Measurements from ENCODE around the gene SLCO2A1. TPM values are rescaled to one million over a fixed set of nuclear protein-coding genes. Genes with fewer than 3 reads are reported as not detected.

The SLCO2A1 gene
- total RNA-seq, 4 donors from 2014 or later = 0.07 to 2.4 (median 1.3) TPM

- TF ChIP-seq POLR2A (IDR thresholded peaks at IDR 0.05) = no peak
- no peak for TF ChIP-seq CTCF (IDR thresholded peaks at IDR 0.05 in 4 of 5, conservative IDR thresholded peaks at IDR 0.05 in 1 of 5)
- Histone ChIP-seq H3K27me3 (no peaks in the 10 kb centered on the region), H3K4me1 (peaks cover 0 to 6% of the 10 kb centered on the region in 2 donors), H3K27ac (no peak overlapping the region), H3K9me3 (no peaks in the 10 kb centered on the region), H3K36me3 (no peaks in the 10 kb centered on the region), H3K4me3 (no peak overlapping the region)
- DNase-seq (no peak), ATAC-seq (no peak)
- intact Hi-C loops (cut with DNase I; ENCODE audit: low total_unique reads) (no loop called here), in situ Hi-C loops (cut with MboI; ENCODE audit: low sequenced_read_pairs in 4 of 4) (no loop called here)
Observed at GRCh38 chr3:134057654-134058110, 28.0 kb upstream of the SLCO2A1 start.

- Histone ChIP-seq H3K27me3 (no peaks in the 10 kb centered on the region), H3K36me3 (no peaks in the 10 kb centered on the region), H3K4me3 (no peak overlapping the region), H3K4me1 (peaks cover 0 to 6% of the 10 kb centered on the region in 2 donors), H3K27ac (no peak overlapping the region), H3K9me3 (no peaks in the 10 kb centered on the region)
- no peak for TF ChIP-seq CTCF (IDR thresholded peaks at IDR 0.05 in 4 of 5, conservative IDR thresholded peaks at IDR 0.05 in 1 of 5)
- TF ChIP-seq POLR2A (IDR thresholded peaks at IDR 0.05) = no peak
- intact Hi-C loops (cut with DNase I; ENCODE audit: low total_unique reads) = no loop called here
- ATAC-seq (no peak), DNase-seq (no peak)
- in situ Hi-C loops (cut with MboI; ENCODE audit: low sequenced_read_pairs in 4 of 4) = no loop called here
Observed at GRCh38 chr3:134057006-134057653, 27.4 kb upstream of the SLCO2A1 start.

GRCh38 chr3:134056464-134056891, 26.8 kb upstream of the SLCO2A1 start:
- ATAC-seq = no peak
- no peak for TF ChIP-seq CTCF (IDR thresholded peaks at IDR 0.05 in 4 of 5, conservative IDR thresholded peaks at IDR 0.05 in 1 of 5)
- no peak for TF ChIP-seq POLR2A (IDR thresholded peaks at IDR 0.05)

GRCh38 chr3:134055661-134056060, 25.9 kb upstream of the SLCO2A1 start:
- no peak for TF ChIP-seq CTCF (IDR thresholded peaks at IDR 0.05 in 4 of 5, conservative IDR thresholded peaks at IDR 0.05 in 1 of 5)
- TF ChIP-seq POLR2A (IDR thresholded peaks at IDR 0.05) = no peak
- no peaks in the 10 kb centered on the region for H3K36me3 ChIP-seq
- no peak for ATAC-seq
- H3K27me3 ChIP-seq = no peaks in the 10 kb centered on the region
- H3K4me1 ChIP-seq = peaks cover 0 to 3% of the 10 kb centered on the region in 2 donors
- no peak overlapping the region for H3K4me3 ChIP-seq
- no peak for DNase-seq
- in situ Hi-C loops (cut with MboI; ENCODE audit: low sequenced_read_pairs in 4 of 4) = no loop called here
- H3K9me3 ChIP-seq = no peaks in the 10 kb centered on the region
- intact Hi-C loops (cut with DNase I; ENCODE audit: low total_unique reads) = no loop called here
- no peak overlapping the region for H3K27ac ChIP-seq

More at GRCh38 chr3:134056464-134056891, 26.8 kb upstream of the SLCO2A1 start:
- no peak for DNase-seq
- Histone ChIP-seq H3K36me3 (no peaks in the 10 kb centered on the region), H3K9me3 (no peaks in the 10 kb centered on the region), H3K27me3 (no peaks in the 10 kb centered on the region), H3K4me3 (no peak overlapping the region), H3K4me1 (peaks cover 0 to 6% of the 10 kb centered on the region in 2 donors), H3K27ac (no peak overlapping the region)
- in situ Hi-C loops (cut with MboI; ENCODE audit: low sequenced_read_pairs in 4 of 4) (no loop called here), intact Hi-C loops (cut with DNase I; ENCODE audit: low total_unique reads) (no loop called here)
